ENCODE results near the gene DNAH9.

The DNAH9 gene

DNA sequence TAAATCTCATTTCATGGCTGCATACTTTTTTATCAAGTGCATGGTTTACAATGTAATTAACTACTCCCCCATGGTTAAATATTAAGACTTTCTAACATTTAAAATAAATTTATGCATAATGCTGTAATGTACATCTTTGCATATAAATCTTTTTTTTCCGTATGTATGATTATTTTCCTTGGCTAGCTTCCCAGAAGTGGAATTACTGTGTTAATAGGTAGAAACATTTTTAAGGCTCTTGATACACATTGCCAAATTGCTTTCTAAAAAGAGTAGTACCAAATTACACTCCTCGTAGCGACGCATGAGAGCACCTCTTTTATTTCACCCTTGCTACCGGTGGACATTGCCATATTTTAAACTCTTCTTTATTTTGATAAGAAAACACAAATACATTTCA lies 141.1 kb downstream of the DNAH9 start:
- in situ Hi-C loops (cut with MboI; ENCODE audit: low sequenced_read_pairs): no loop called here

GRCh38 chr17:11739848-11740247 lies 141.6 kb downstream of the DNAH9 start:
- in situ Hi-C loops (cut with MboI; ENCODE audit: low sequenced_read_pairs): no loop called here

DNA sequence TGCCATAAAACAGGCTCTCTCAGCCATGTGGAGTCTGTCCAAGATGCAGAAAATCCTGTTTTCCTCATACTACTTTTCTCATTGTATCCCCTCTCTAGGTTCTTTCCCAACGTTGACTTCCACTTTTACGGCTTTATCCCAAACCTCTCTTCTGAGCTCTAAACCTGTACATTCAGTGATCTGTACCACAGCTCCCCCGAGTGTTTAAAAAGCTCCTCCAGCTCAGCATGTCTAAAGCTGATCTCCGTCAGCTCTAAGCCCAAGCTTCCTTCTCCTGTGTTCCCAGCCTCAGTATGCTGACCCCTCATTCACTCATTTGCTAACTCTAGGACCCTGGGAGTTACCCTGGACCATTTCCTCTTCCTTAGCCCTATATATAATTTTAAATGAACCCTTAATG lies 144.6 kb downstream of the DNAH9 start:
- in situ Hi-C loops (cut with MboI; ENCODE audit: low sequenced_read_pairs): no loop called here

- in situ Hi-C loops (cut with MboI; ENCODE audit: low sequenced_read_pairs): no loop called here
Measured at GRCh38 chr17:11744696-11745095, 146.4 kb downstream of the DNAH9 start.

DNA sequence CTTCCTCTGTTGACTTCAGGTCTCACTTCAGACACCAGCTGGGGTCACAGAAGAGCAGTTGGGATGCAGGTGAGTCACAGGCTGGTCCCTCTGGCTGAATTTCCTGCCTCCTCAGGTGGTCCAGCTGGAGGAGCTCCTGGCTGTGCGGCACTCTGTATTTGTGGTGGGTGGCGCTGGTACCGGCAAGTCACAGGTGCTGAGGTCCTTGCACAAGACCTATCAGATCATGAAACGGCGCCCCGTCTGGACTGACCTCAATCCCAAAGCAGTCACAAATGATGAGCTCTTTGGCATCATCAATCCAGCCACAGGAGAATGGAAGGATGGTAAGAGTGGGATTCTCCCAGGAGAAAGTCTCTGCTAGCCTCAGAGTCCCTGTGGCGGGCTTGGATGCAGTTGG lies 149.2 kb downstream of the DNAH9 start:
- in situ Hi-C loops (cut with MboI; ENCODE audit: low sequenced_read_pairs): no loop called here

- in situ Hi-C loops (cut with MboI; ENCODE audit: low sequenced_read_pairs): no loop called here
Measured at GRCh38 chr17:11757815-11758214, 159.5 kb downstream of the DNAH9 start.

GRCh38 chr17:11768106-11768505 lies 169.8 kb downstream of the DNAH9 start:
- in situ Hi-C loops (cut with MboI; ENCODE audit: low sequenced_read_pairs): no loop called here

DNA sequence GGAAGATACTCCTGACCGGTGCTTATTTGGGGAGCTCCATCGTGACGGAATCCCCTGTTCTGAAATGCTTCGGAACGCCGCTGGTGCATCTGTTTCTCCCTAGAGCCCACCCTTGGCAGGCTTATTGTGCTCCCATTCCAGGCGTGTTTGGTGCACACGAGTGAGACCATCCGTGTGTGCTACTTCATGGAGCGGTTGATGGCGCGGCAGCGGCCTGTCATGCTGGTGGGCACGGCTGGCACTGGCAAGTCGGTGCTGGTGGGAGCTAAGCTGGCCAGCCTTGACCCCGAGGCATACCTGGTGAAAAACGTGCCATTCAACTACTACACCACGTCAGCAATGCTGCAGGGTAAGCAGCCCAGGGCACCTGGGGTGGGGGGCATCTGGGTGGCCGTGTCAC lies 170.7 kb downstream of the DNAH9 start:
- in situ Hi-C loops (cut with MboI; ENCODE audit: low sequenced_read_pairs): no loop called here

DNA sequence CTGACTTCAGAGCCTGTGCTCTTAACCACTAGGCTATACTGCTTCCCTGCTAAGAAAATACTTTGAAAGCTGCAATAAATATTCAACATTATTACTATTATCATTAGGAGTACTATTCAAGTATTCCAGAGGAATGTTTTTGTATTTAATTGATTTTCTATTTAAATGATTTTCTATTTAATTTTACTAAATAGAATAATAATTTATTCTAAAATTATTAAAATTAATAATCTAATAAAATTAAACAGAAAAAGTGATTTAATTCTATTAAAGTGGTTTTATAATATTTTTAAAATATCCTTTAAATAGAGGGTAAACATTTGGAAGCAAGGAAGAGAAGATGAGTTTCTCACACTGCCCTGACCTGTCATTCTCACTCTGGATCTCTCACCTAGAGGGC lies 173.8 kb downstream of the DNAH9 start:
- in situ Hi-C loops (cut with MboI; ENCODE audit: low sequenced_read_pairs): no loop called here

GRCh38 chr17:11779892-11780291 lies 181.6 kb downstream of the DNAH9 start:
- in situ Hi-C loops (cut with MboI; ENCODE audit: low sequenced_read_pairs): no loop called here

- in situ Hi-C loops (cut with MboI; ENCODE audit: low sequenced_read_pairs): no loop called here
Measured at GRCh38 chr17:11780621-11781020, 182.4 kb downstream of the DNAH9 start.

GRCh38 chr17:11786711-11787438 lies 188.6 kb downstream of the DNAH9 start:
- in situ Hi-C loops (cut with MboI; ENCODE audit: low sequenced_read_pairs): no loop called here

DNA sequence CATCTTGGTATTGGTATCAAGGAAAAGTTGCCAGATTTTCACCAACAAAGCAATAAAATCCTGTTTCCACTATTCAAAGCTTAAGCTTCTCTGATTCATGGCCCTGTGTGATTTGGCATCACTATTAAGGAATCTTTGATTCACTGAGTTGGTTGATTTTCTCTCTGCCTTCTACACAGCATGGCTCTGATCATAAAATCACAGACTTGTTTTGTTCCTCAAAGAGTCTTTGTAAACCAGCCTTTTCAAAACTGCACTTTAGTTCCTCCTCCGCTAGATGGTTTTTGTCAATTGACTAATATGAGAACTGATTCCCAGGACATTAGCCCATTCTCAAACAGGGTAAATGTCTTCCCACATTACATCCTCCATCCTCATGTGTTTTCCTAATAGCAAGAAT lies 197.6 kb downstream of the DNAH9 start:
- in situ Hi-C loops (cut with MboI; ENCODE audit: low sequenced_read_pairs): no loop called here

- in situ Hi-C loops (cut with MboI; ENCODE audit: low sequenced_read_pairs): no loop called here
Measured at GRCh38 chr17:11797803-11798202, 199.5 kb downstream of the DNAH9 start.

DNA sequence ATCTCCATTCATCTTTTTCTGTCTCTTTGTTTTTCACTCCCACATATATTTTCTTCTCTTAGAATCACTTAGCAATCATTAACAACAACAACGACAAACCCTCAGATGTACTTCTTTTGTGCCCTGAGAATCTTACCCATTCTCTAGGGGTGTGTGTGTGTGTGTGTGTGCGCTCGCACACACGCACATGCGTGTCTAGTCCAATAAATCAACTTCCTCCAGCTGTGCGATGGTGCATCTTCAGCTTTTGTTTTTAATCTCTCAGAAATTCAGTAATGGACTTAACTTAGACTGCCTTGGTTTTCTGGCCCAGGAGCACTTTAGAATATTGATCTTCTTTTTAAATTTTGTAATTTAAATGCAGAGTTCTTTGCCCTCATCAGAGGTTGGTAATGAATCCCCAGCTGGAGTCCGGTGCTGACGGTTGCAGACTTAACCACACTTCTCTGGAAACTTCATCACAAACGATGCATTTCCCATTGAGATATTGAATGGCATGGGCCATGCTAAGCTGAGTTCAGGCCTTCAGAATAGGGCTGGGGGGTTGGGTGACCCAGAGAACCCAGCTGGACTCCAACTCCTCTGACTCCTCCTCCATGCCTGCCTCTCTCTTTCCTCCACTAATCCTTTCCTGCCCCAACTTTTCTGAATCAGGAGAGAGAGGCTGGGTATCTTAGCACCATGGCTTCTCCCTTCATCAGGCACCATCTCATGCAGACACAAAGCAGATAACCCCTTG lies 205.1 kb downstream of the DNAH9 start:
- in situ Hi-C loops (cut with MboI; ENCODE audit: low sequenced_read_pairs): no loop called here

DNA sequence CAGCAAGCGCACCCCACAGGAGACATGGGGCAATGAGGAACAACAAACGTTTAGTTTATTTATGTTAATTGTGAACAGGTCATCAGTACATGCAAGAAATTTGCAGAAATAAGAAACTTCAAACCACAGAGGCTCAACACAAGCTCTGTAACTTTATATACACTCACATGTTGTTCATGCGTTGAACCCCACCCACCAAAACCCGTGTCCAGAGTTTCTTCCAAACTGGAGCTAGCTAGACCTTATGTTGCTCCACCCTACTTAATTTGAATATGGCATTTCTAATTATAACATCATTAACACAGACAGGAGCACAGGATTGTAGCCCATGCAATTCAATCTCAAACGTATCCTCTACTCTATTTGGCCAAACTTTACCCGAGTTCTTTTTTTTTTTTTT lies 206.9 kb downstream of the DNAH9 start:
- in situ Hi-C loops (cut with MboI; ENCODE audit: low sequenced_read_pairs): no loop called here

DNA sequence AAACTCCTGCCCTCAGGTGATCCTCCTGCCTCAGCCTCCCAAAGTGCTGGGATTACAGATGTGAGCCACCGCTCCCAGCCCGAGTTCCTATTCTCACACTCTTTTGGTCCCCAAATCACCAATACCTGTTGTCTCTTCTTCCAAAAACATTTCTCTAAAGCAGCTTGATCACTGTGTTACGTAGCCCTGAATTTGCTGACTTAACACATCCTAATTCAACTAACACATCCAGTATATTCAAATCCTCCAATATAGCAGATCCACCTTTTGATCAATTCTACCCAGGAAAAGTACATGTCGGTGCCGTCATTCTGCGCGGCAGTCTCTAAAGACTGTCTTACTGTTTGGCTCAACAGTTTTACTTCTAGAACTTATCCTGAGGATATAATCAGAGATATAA lies 207.7 kb downstream of the DNAH9 start:
- in situ Hi-C loops (cut with MboI; ENCODE audit: low sequenced_read_pairs): no loop called here

DNA sequence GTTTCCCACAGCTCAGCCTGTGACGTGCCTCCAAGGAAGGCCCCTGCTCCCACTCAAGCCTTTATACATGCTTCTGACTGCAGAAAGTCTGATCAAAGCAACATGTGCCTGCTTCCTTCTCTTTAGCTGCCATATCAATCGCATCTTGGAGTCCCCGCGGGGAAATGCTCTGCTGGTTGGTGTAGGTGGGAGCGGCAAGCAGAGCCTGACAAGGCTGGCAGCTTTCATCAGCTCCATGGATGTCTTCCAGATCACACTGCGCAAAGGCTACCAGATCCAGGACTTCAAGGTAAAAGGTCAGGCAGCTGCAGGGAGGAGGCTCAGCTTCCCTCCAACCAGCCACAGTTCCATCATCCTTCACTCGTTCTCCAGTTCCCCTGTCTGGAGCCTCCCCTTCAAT lies 209.3 kb downstream of the DNAH9 start:
- in situ Hi-C loops (cut with MboI; ENCODE audit: low sequenced_read_pairs): no loop called here

DNA sequence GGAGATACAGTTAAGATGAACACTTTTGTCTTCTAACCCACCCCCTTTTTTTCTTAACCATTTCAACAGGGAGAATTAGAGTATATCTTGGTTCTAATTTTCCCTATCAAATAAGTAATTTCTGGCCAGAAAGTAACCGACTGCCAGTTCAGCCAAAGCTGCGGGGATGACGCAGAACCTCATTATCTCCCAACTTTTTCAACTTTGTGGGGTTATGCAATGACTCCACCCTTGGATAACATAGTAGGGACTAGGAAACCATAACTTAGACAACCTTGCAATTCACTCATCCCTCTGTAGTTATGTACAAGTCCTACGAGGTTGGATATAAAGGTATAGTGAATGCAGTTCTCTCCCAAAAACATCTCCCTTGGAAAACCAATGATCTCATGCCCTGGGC lies 215.0 kb downstream of the DNAH9 start:
- in situ Hi-C loops (cut with MboI; ENCODE audit: low sequenced_read_pairs): no loop called here

GRCh38 chr17:11813871-11814270 lies 215.6 kb downstream of the DNAH9 start:
- in situ Hi-C loops (cut with MboI; ENCODE audit: low sequenced_read_pairs): no loop called here

DNA sequence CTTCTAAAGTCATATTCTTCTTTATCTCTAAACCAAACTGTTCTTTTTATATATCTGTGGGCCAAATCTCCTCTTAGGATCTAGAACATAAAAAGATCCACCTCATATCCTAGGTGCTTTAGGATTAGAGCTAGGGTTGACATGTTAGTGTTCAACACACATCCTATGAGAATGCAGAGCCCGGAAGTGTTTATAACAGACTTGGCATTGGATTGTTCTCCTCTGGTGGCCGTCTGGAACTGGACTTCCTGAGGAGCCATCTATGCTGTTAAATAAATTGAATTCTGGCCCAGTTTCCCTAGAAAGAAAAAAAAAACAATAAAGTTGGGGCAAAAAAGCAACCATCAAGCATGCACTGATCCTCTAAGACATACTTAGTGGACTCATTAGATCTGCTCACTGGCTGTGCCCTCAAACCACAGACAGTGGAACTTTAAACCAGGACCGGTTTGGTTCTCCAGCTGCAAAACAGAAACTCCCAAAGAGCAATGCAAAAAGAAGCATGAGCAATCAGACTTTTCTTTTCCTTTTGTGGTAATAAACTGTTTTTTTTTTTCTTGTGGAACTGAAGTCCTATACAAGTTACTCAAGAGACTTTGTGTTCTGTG lies 216.5 kb downstream of the DNAH9 start:
- in situ Hi-C loops (cut with MboI; ENCODE audit: low sequenced_read_pairs): no loop called here

GRCh38 chr17:11816409-11816808 lies 218.1 kb downstream of the DNAH9 start:
- in situ Hi-C loops (cut with MboI; ENCODE audit: low sequenced_read_pairs): no loop called here
